AG10803 (cell line): ENCODE data around the gene ADGRV1.

Source experiments
- DNase-seq: peaks from one replicate; pipeline ENCODE4 v3.0.0; 2010; ENCODE audit warnings: low read depth
- H3K4me3 ChIP-seq: 2 replicates; pipeline ENCODE4 v1.5.1; 2011; ENCODE audit warnings: mild to moderate bottlenecking, low read length, control low read depth
- CTCF ChIP-seq: conservative IDR thresholded peaks from 2 replicates; pipeline ENCODE4 v1.5.1; 2011; ENCODE audit warnings: mild to moderate bottlenecking, low read length, control low read depth, inconsistent platforms

Gene ADGRV1

GRCh38 chr5:90696153-90696552, 137.6 kb downstream of the ADGRV1 start:
- no peak for TF ChIP-seq CTCF
- no peak overlapping the region for H3K4me3 ChIP-seq
- no peak for DNase-seq

DNA sequence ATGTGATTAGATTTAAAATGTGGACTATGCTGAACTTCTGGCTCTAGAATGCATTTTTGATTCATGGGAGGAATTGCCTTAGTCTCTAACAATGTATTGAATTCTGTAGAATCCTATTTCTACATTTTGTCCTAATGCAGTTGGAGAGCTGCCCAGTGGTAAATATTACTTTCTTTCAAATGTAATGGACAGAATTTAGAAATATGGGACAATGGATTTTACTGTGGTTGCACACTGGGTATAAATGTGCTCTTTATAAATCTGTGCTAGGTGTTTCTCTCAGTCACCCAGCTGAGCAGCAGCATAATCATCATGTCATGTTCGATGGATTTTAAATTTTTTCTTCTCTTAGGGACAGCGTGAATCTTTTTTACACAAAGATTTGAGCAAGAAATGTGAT, 141.7 kb downstream of the ADGRV1 start:
- no peak overlapping the region for H3K4me3 ChIP-seq
- TF ChIP-seq CTCF = no peak
- no peak for DNase-seq

- no peak overlapping the region for H3K4me3 ChIP-seq
- DNase-seq = no peak
- TF ChIP-seq CTCF = no peak
Observed at GRCh38 chr5:90703932-90704331, 145.3 kb downstream of the ADGRV1 start.

- no peak overlapping the region for H3K4me3 ChIP-seq
- no peak for TF ChIP-seq CTCF
- DNase-seq = no peak
Observed at GRCh38 chr5:90707698-90708097, 149.1 kb downstream of the ADGRV1 start.

DNA sequence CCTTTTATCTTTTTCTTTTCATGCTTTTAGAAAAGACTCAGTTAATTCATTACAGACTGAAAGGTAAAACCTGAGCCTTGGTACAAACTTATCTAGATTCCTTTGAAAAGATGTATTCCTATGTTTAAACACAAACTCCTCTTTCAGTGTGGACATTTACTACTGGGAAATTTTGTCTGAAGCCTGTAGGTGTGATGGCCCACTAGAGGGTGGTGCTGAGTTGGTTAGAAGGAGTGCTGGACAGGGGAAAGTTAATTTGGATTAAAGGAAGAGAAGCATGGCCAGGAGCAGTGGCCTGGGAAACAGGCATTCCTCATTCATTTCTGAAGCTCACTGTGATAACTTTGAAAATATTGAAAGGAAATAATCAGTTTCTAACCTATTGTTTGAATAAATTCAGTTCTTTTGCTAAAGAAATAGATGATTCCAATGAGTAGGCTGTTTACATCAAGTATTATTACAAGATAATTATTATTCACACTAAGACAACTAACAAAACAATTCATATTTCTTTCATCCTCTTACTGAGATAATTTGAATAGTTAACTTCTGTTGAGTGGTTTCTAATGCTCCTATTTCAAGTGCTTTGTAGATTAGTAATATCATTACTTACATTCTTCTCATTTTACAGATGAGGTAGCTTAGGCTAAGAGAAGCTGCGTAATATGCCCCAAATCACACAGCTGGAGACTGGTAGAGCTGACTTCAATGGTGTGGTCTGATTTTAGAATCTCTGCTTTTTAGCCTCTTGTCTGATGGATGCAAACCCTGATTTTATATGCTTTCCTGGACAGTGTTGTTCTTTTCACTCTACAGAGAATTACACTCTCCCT, 150.9 kb downstream of the ADGRV1 start:
- DNase-seq = peak; percentile 39
- peak; percentile 83 for TF ChIP-seq CTCF
- H3K4me3 ChIP-seq = no peak overlapping the region

DNA sequence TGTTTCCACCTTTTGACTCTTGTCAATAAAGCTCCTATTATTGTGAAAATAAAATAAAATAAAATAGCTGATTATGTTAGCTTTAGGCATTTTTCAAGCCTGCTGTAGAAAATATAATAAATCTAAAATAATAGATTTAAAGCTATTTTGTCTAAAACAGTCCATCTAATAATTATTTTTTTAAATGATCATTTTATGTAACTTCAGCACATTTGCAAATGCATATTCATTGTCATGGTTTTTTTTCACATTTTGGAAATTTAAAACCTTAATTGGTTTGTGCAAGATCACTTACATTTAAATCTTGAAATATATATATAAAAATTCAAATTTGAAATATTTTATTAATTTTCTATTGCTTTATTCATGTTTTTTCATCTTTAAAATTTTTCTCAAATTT, 159.8 kb downstream of the ADGRV1 start:
- no peak for DNase-seq

More for the DNA sequence above, 159.8 kb downstream of the ADGRV1 start:
- TF ChIP-seq CTCF = no peak
- H3K4me3 ChIP-seq = no peak overlapping the region
